Measurements from ENCODE around the gene AGTR1. TPM values are rescaled to one million over a fixed set of nuclear protein-coding genes. Genes with fewer than 3 reads are reported as not detected.

AGTR1 gene
- total RNA-seq, 2 experiments from 2014 or later: not detected

DNA sequence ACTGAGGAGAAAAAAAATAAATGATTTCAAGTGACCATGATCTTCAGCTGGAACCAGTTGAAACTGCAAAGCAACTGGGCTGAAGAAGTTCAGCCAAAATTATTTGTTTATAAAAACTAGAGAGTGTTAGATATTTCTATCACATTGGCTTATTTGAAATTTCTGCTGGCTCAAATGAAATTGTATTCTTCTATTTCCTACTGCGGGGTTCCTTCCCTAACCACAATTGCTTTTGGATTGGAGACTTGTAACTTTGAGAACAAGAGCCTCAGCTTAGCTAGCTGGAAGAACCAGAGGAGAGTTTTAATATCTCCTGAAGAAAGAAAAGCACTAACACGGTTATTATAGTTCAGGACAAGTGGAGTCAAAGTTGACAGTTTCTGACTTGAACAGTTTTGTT is 31.1 kb downstream of the AGTR1 start:
- no peaks in the 10 kb centered on the region for H3K27me3 Mint-ChIP-seq
- CTCF ChIA-PET: no interaction called here
- H3K27ac Mint-ChIP-seq: no peak overlapping the region
- intact Hi-C loops (cut with micrococcal nuclease): no loop called here
- H3K9me3 Mint-ChIP-seq: no peaks in the 10 kb centered on the region
- POLR2A ChIA-PET: no interaction called here
- no peak for DNase-seq
- no peaks in the 10 kb centered on the region for H3K36me3 Mint-ChIP-seq
- no peak overlapping the region for H3K4me3 Mint-ChIP-seq
- H3K4me1 Mint-ChIP-seq (ENCODE audit: low read depth): no peaks in the 10 kb centered on the region

- DNase-seq: no peak
- intact Hi-C loops (cut with micrococcal nuclease): no loop called here
- no peak overlapping the region for H3K4me3 Mint-ChIP-seq
- no peaks in the 10 kb centered on the region for H3K9me3 Mint-ChIP-seq
- no peaks in the 10 kb centered on the region for H3K4me1 Mint-ChIP-seq (ENCODE audit: low read depth)
- H3K36me3 Mint-ChIP-seq: no peaks in the 10 kb centered on the region
- ChIA-PET POLR2A (no interaction called here), CTCF (no interaction called here)
- H3K27ac Mint-ChIP-seq: no peak overlapping the region
- H3K27me3 Mint-ChIP-seq: no peaks in the 10 kb centered on the region
Measured at GRCh38 chr3:148729476-148730055, 31.9 kb downstream of the AGTR1 start.

DNA sequence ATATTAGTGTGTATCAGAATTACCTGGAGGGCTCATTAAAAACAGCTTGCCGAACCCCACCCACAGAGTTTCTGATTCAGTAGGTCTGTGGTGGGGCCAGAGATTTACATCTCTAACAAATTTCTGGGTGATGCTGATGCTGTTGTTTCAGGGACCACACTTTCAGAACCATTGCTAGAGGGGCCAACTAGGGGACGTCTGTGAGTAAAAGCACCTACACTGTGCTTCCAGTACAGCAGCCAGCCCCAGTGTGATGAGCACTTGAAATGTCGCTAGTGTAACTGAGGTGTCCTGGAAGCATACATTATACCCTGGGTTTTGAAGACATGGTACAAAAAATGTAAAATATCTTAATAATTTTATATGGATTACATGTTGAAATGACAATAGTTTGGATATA is 33.0 kb downstream of the AGTR1 start:
- H3K4me1 Mint-ChIP-seq (ENCODE audit: low read depth): no peaks in the 10 kb centered on the region
- H3K27me3 Mint-ChIP-seq: no peaks in the 10 kb centered on the region
- ChIA-PET CTCF (no interaction called here), POLR2A (no interaction called here)
- no peak for DNase-seq
- no peak overlapping the region for H3K4me3 Mint-ChIP-seq
- intact Hi-C loops (cut with micrococcal nuclease): no loop called here
- no peaks in the 10 kb centered on the region for H3K36me3 Mint-ChIP-seq
- H3K9me3 Mint-ChIP-seq: no peaks in the 10 kb centered on the region
- H3K27ac Mint-ChIP-seq: no peak overlapping the region

DNA sequence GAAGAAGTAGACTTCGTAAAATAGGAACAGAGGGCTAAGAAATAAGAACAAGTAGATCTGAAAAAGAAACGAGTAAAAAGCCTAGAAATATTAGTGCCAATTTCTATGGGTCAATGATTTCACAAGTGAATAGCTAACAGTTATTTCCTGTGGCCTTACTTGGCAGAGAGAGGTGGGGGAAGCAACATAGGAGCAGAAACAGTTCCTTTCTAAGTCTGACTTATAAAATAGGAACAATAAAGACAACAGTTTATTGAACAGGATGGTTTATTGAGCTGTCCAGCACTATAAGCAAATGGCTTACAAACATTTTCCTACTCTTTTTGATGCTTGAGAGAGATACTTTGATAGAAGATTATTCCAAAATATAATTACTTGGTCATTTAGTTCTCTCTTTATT is 37.9 kb downstream of the AGTR1 start:
- Mint-ChIP-seq H3K27ac (no peak overlapping the region), H3K27me3 (no peaks in the 10 kb centered on the region), H3K4me1 (ENCODE audit: low read depth) (no peaks in the 10 kb centered on the region), H3K9me3 (no peaks in the 10 kb centered on the region), H3K36me3 (no peaks in the 10 kb centered on the region), H3K4me3 (no peak overlapping the region)
- ChIA-PET POLR2A (no interaction called here), CTCF (no interaction called here)
- DNase-seq: no peak
- intact Hi-C loops (cut with micrococcal nuclease): no loop called here

DNA sequence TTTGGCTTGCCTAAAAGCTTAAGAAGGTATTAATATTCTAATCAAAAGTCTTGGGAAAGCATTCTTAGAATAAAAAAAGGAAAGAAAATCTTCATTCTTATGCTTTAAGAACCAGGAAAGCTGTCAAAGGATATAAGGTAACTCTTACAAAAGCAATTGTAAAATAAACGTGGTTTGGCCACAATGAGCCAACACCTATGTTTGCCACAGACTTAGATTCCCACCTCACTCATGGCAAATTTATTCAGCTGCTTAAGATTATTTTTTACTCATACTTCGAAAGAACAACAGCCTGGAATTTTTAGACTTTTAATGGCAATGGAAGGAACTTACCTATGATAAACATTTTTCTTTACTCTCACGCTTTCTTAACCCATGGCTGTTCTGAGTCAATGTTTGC is 38.4 kb downstream of the AGTR1 start:
- H3K4me1 Mint-ChIP-seq (ENCODE audit: low read depth): no peaks in the 10 kb centered on the region
- ChIA-PET CTCF (no interaction called here), POLR2A (no interaction called here)
- H3K4me3 Mint-ChIP-seq: no peak overlapping the region
- H3K36me3 Mint-ChIP-seq: no peaks in the 10 kb centered on the region
- intact Hi-C loops (cut with micrococcal nuclease): no loop called here
- no peak for DNase-seq
- no peak overlapping the region for H3K27ac Mint-ChIP-seq
- no peaks in the 10 kb centered on the region for H3K27me3 Mint-ChIP-seq
- no peaks in the 10 kb centered on the region for H3K9me3 Mint-ChIP-seq

DNA sequence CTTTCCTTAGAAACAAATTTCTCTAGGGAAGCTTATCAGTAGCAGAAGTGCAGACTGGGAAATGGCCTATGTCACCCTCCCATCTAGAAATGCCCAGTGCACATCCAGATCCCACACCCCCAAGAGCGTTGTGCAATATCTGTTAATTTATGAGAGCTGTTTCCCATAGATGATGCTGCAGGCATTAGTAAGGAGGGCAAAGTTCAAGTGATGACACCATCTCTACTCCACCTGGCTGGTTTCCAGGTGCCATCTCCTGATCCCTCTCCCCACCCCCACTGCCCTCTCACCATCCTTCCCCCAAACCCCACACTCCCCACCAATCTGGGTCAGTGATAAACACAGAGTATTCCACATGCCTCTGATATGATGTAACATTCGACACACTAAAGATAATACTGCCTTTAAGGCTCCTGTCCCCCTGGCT is 39.4 kb downstream of the AGTR1 start:
- Mint-ChIP-seq H3K27ac (no peak overlapping the region), H3K4me3 (no peak overlapping the region), H3K4me1 (ENCODE audit: low read depth) (no peaks in the 10 kb centered on the region), H3K9me3 (no peaks in the 10 kb centered on the region), H3K36me3 (no peaks in the 10 kb centered on the region), H3K27me3 (no peaks in the 10 kb centered on the region)
- DNase-seq: no peak
- ChIA-PET POLR2A (no interaction called here), CTCF (no interaction called here)
- intact Hi-C loops (cut with micrococcal nuclease): no loop called here

DNA sequence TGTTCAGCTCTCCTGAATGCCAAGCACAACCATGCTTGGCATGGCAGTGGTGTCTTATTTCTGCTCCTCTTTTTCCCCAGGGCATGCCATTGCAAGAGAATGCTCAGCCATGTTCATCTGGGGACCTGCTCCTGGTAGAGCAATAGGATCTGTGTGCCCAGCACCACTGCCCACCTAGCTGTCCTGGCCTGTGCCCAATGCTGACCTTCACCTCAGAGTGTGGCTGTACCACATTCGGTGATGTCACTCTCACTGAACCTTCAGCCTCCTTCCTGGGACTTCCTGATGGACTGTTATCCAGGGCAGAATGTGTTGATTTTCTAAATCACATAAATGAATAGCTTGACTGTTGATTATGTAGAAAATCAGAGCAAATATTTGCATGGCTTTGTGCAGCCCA is 42.0 kb downstream of the AGTR1 start:
- Mint-ChIP-seq H3K9me3 (no peaks in the 10 kb centered on the region), H3K4me1 (ENCODE audit: low read depth) (no peaks in the 10 kb centered on the region), H3K27ac (no peak overlapping the region), H3K36me3 (no peaks in the 10 kb centered on the region), H3K27me3 (no peaks in the 10 kb centered on the region), H3K4me3 (no peak overlapping the region)
- POLR2A ChIA-PET: no interaction called here
- CTCF ChIA-PET: no interaction called here
- DNase-seq: no peak
- intact Hi-C loops (cut with micrococcal nuclease): no loop called here

- Mint-ChIP-seq H3K27me3 (no peaks in the 10 kb centered on the region), H3K4me3 (no peak overlapping the region), H3K27ac (no peak overlapping the region), H3K9me3 (no peaks in the 10 kb centered on the region), H3K4me1 (ENCODE audit: low read depth) (no peaks in the 10 kb centered on the region), H3K36me3 (no peaks in the 10 kb centered on the region)
- DNase-seq: no peak
- CTCF ChIA-PET: no interaction called here
- intact Hi-C loops (cut with micrococcal nuclease): no loop called here
- POLR2A ChIA-PET: no interaction called here
Measured at GRCh38 chr3:148740291-148740690, 42.6 kb downstream of the AGTR1 start.

GRCh38 chr3:148741219-148741618 is 43.5 kb downstream of the AGTR1 start:
- Mint-ChIP-seq H3K27me3 (no peaks in the 10 kb centered on the region), H3K36me3 (no peaks in the 10 kb centered on the region), H3K4me3 (no peak overlapping the region), H3K27ac (no peak overlapping the region), H3K4me1 (ENCODE audit: low read depth) (no peaks in the 10 kb centered on the region), H3K9me3 (no peaks in the 10 kb centered on the region)
- intact Hi-C loops (cut with micrococcal nuclease): no loop called here
- CTCF ChIA-PET: interaction anchor here (0.6 kb wide), 1 partner anchor 21 kb away, joined by 3 read pairs; no protein-coding TSS in a partner anchor
- no peak for DNase-seq
- POLR2A ChIA-PET: no interaction called here

- Mint-ChIP-seq H3K36me3 (no peaks in the 10 kb centered on the region), H3K27ac (no peak overlapping the region), H3K4me1 (ENCODE audit: low read depth) (no peaks in the 10 kb centered on the region), H3K9me3 (no peaks in the 10 kb centered on the region), H3K27me3 (no peaks in the 10 kb centered on the region), H3K4me3 (no peak overlapping the region)
- POLR2A ChIA-PET: no interaction called here
- CTCF ChIA-PET: no interaction called here
- no peak for DNase-seq
- intact Hi-C loops (cut with micrococcal nuclease): no loop called here
Measured at GRCh38 chr3:148742118-148742517, 44.4 kb downstream of the AGTR1 start.

GRCh38 chr3:148746053-148746452 is 48.4 kb downstream of the AGTR1 start:
- no peak for DNase-seq
- no peaks in the 10 kb centered on the region for H3K27me3 Mint-ChIP-seq
- intact Hi-C loops (cut with micrococcal nuclease): no loop called here
- no peaks in the 10 kb centered on the region for H3K4me1 Mint-ChIP-seq (ENCODE audit: low read depth)
- ChIA-PET POLR2A (no interaction called here), CTCF (no interaction called here)
- H3K4me3 Mint-ChIP-seq: no peak overlapping the region
- no peaks in the 10 kb centered on the region for H3K36me3 Mint-ChIP-seq
- no peaks in the 10 kb centered on the region for H3K9me3 Mint-ChIP-seq
- H3K27ac Mint-ChIP-seq: no peak overlapping the region

GRCh38 chr3:148748283-148748682 is 50.6 kb downstream of the AGTR1 start:
- H3K4me3 Mint-ChIP-seq: no peak overlapping the region
- POLR2A ChIA-PET: no interaction called here

DNA sequence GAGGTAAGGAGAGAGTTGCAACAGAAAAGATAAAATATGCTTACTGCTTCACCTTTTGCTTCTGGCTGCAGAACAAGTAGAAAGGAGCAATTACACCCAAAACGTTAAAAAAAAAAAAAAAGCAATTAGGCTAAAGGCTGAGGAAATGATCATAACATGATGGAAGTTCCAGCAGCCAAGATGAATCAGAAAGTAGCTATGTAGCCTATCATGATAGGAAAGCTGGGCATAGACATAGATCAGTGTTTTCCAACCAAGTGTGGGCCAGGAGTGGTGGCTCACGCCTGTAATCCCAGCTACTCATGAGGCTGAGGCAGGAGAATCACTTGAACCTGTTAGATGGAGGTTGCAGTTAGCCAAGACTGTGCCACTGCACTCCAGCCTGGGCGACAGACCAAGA is 52.6 kb downstream of the AGTR1 start:
- H3K27me3 Mint-ChIP-seq: no peaks in the 10 kb centered on the region
- H3K27ac Mint-ChIP-seq: no peak overlapping the region
- no peak for DNase-seq
- CTCF ChIA-PET: no interaction called here
- no peaks in the 10 kb centered on the region for H3K4me1 Mint-ChIP-seq (ENCODE audit: low read depth)
- intact Hi-C loops (cut with micrococcal nuclease): no loop called here
- POLR2A ChIA-PET: no interaction called here
- H3K4me3 Mint-ChIP-seq: no peak overlapping the region
- no peaks in the 10 kb centered on the region for H3K9me3 Mint-ChIP-seq
- H3K36me3 Mint-ChIP-seq: no peaks in the 10 kb centered on the region

More at GRCh38 chr3:148748283-148748682, 50.6 kb downstream of the AGTR1 start:
- Mint-ChIP-seq H3K9me3 (no peaks in the 10 kb centered on the region), H3K27ac (no peak overlapping the region), H3K36me3 (no peaks in the 10 kb centered on the region), H3K4me1 (ENCODE audit: low read depth) (no peaks in the 10 kb centered on the region), H3K27me3 (no peaks in the 10 kb centered on the region)
- DNase-seq: no peak
- CTCF ChIA-PET: no interaction called here
- intact Hi-C loops (cut with micrococcal nuclease): no loop called here

DNA sequence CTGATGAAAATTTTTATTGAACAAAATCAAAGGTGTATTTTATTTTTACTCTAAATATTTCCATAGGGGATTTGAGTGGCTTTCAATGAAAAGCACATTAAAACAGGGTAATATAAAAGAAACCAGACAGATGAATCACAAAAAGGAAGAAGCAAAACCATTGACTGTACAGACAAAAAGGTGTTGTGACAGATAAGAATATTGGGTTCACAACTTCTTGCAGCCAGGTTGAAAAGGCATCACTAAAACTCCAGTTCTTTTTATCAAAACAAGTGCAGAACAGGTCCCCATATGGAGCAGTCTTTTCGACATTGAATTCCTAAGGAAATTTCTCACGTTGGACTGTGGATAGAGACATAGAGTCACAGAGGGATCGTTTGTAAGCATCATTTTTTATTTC is 53.8 kb downstream of the AGTR1 start:
- POLR2A ChIA-PET: no interaction called here
- intact Hi-C loops (cut with micrococcal nuclease): no loop called here
- no peaks in the 10 kb centered on the region for H3K4me1 Mint-ChIP-seq (ENCODE audit: low read depth)
- CTCF ChIA-PET: no interaction called here
- no peaks in the 10 kb centered on the region for H3K9me3 Mint-ChIP-seq
- no peak overlapping the region for H3K27ac Mint-ChIP-seq
- H3K27me3 Mint-ChIP-seq: no peaks in the 10 kb centered on the region
- H3K36me3 Mint-ChIP-seq: no peaks in the 10 kb centered on the region
- no peak for DNase-seq
- H3K4me3 Mint-ChIP-seq: no peak overlapping the region
